Measurements from ENCODE around the gene OOSP1. TPM values are rescaled to one million over a fixed set of nuclear protein-coding genes. Genes with fewer than 3 reads are reported as not detected.

Gene OOSP1
- total RNA-seq, 1 experiment from 2014 or later = not detected

- CTCF ChIA-PET = interaction anchor here (0.7 kb wide), 1 partner anchor 1962 kb away, joined by 6 read pairs; no protein-coding TSS in a partner anchor
These were observed 25.5 kb downstream of the OOSP1 start, which contains the start of gene OOSP4A for GRCh38 chr11:59963733-59964132. Gene OOSP4A (plus strand): TSS chr11:59964033. CDS start chr11:59964033, 0 bp downstream.

GRCh38 chr11:59965424-59965823 lies 27.2 kb downstream of the OOSP1 start:
- intact Hi-C loops (cut with micrococcal nuclease; ENCODE audit: unreplicated experiment) = no loop called here
- Histone ChIP-seq H3K27ac (ENCODE audit: low read length) (no peak overlapping the region), H3K27me3 (ENCODE audit: control insufficient read depth, insufficient read depth, low read length) (no peaks in the 10 kb centered on the region), H3K36me3 (ENCODE audit: control insufficient read depth, insufficient read depth, low read length) (no peaks in the 10 kb centered on the region), H3K4me3 (ENCODE audit: low read depth in 2 of 2, low read length in 2 of 2) (no peak overlapping the region), H3K4me1 (ENCODE audit: control insufficient read depth, insufficient read depth, low read length) (no peaks in the 10 kb centered on the region), H3K9me3 (ENCODE audit: control insufficient read depth, insufficient read depth, low read depth, low read length) (no peaks in the 10 kb centered on the region)
- ChIA-PET CTCF (no interaction called here), POLR2A (no interaction called here)
- no peak for DNase-seq (ENCODE audit: low read depth, low spot score)
- no peak for ATAC-seq
- TF ChIP-seq POLR2AphosphoS5 (IDR thresholded peaks at IDR 0.05; ENCODE audit: low read depth, low read length) (no peak), TCF7L2 (IDR thresholded peaks at IDR 0.05; ENCODE audit: low read depth, low read length) (no peak), SIN3A (IDR thresholded peaks at IDR 0.05; ENCODE audit: borderline replicate concordance, insufficient read depth, low read depth, low read length) (no peak), CTCF (IDR thresholded peaks at IDR 0.05) (no peak), REST (IDR thresholded peaks at IDR 0.05; ENCODE audit: insufficient read depth in 1 of 2, low read depth in 2 of 2, low read length in 1 of 2) (no peak)
- in situ Hi-C loops (cut with HindIII; ENCODE audit: low pct_unique_long_range_greater_than_20kb, low sequenced_read_pairs) = no loop called here
- no TSS peak for BruUV-seq (replicated peaks)

More at GRCh38 chr11:59963733-59964132, 25.5 kb downstream of the OOSP1 start, which contains the start of gene OOSP4A:
- Histone ChIP-seq H3K36me3 (ENCODE audit: control insufficient read depth, insufficient read depth, low read length) (no peaks in the 10 kb centered on the region), H3K4me1 (ENCODE audit: control insufficient read depth, insufficient read depth, low read length) (no peaks in the 10 kb centered on the region), H3K9me3 (ENCODE audit: control insufficient read depth, insufficient read depth, low read depth, low read length) (no peaks in the 10 kb centered on the region), H3K27ac (ENCODE audit: low read length) (no peak within 1 kb of the TSS), H3K4me3 (ENCODE audit: low read depth in 2 of 2, low read length in 2 of 2) (no peak within 1 kb of the TSS), H3K27me3 (ENCODE audit: control insufficient read depth, insufficient read depth, low read length) (no peaks in the 10 kb centered on the region)
- intact Hi-C loops (cut with micrococcal nuclease; ENCODE audit: unreplicated experiment) (no loop called here), in situ Hi-C loops (cut with HindIII; ENCODE audit: low pct_unique_long_range_greater_than_20kb, low sequenced_read_pairs) (no loop called here)
- no peak for TF ChIP-seq REST (IDR thresholded peaks at IDR 0.05; ENCODE audit: insufficient read depth in 1 of 2, low read depth in 2 of 2, low read length in 1 of 2)
- TF ChIP-seq POLR2AphosphoS5 (IDR thresholded peaks at IDR 0.05; ENCODE audit: low read depth, low read length) = no peak
- TF ChIP-seq CTCF (IDR thresholded peaks at IDR 0.05) = no peak
- no peak for TF ChIP-seq SIN3A (IDR thresholded peaks at IDR 0.05; ENCODE audit: borderline replicate concordance, insufficient read depth, low read depth, low read length)
- TF ChIP-seq TCF7L2 (IDR thresholded peaks at IDR 0.05; ENCODE audit: low read depth, low read length) = no peak
- DNase-seq (ENCODE audit: low read depth, low spot score) = no peak
- POLR2A ChIA-PET = no interaction called here
- BruUV-seq (replicated peaks) = no TSS peak
- no peak for ATAC-seq
